ENCODE results near the gene GRK6. TPM values are rescaled to one million over a fixed set of nuclear protein-coding genes. Genes with fewer than 3 reads are reported as not detected.

Gene GRK6
- total RNA-seq, 1 donor from 2014 or later = 43.0 TPM

GRCh38 chr5:177487144-177487543 lies 60.7 kb downstream of the GRK6 start:
- TF ChIP-seq, protein P1, sequence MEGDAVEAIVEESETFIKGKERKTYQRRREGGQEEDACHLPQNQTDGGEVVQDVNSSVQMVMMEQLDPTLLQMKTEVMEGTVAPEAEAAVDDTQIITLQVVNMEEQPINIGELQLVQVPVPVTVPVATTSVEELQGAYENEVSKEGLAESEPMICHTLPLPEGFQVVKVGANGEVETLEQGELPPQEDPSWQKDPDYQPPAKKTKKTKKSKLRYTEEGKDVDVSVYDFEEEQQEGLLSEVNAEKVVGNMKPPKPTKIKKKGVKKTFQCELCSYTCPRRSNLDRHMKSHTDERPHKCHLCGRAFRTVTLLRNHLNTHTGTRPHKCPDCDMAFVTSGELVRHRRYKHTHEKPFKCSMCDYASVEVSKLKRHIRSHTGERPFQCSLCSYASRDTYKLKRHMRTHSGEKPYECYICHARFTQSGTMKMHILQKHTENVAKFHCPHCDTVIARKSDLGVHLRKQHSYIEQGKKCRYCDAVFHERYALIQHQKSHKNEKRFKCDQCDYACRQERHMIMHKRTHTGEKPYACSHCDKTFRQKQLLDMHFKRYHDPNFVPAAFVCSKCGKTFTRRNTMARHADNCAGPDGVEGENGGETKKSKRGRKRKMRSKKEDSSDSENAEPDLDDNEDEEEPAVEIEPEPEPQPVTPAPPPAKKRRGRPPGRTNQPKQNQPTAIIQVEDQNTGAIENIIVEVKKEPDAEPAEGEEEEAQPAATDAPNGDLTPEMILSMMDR (IDR thresholded peaks at IDR 0.05; ENCODE audit: unreplicated experiment) = no peak
- H3K4me1 Mint-ChIP-seq (ENCODE audit: low read depth) = no peaks in the 10 kb centered on the region
- no peak for DNase-seq (ENCODE audit: low spot score, unreplicated experiment)
- no peaks in the 10 kb centered on the region for H3K27me3 Mint-ChIP-seq
- H3K27ac Mint-ChIP-seq = no peak overlapping the region
- H3K4me3 Mint-ChIP-seq (ENCODE audit: low read depth) = no peak overlapping the region
- H3K36me3 Mint-ChIP-seq (ENCODE audit: insufficient read depth) = peaks cover 19% of the 10 kb centered on the region
- no peaks in the 10 kb centered on the region for H3K9me3 Mint-ChIP-seq (ENCODE audit: low read depth)

DNA sequence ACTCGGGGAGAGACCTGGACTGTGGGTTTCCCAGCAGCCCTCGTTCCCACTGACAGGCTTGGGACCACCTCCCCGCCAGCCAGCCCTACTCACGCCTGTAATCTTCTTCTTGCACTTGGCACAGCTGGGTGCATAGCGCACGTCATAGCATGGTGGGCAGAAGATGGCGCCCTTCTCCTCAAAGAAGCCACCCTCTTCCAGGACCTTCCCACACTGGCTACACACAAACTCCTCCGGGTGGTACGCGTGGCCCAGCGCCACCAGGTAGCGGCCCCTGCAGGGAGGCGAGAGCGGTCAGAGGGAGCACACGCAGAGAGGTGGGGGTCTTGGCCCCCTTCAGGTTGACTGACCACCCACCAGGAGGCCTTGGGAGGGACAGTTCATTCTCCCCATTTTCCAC lies 61.5 kb downstream of the GRK6 start:
- DNase-seq (ENCODE audit: low spot score, unreplicated experiment) = no peak
- H3K4me3 Mint-ChIP-seq (ENCODE audit: low read depth) = no peak overlapping the region
- peaks cover 24% of the 10 kb centered on the region for H3K36me3 Mint-ChIP-seq (ENCODE audit: insufficient read depth)
- H3K27me3 Mint-ChIP-seq = no peaks in the 10 kb centered on the region
- no peaks in the 10 kb centered on the region for H3K9me3 Mint-ChIP-seq (ENCODE audit: low read depth)
- TF ChIP-seq, protein P1 (IDR thresholded peaks at IDR 0.05; ENCODE audit: unreplicated experiment) = no peak
- H3K4me1 Mint-ChIP-seq (ENCODE audit: low read depth) = peaks cover 2% of the 10 kb centered on the region
- H3K27ac Mint-ChIP-seq = no peak overlapping the region

GRCh38 chr5:177489119-177489716 lies 62.7 kb downstream of the GRK6 start:
- Mint-ChIP-seq H3K4me1 (ENCODE audit: low read depth) (peaks cover 2% of the 10 kb centered on the region), H3K9me3 (ENCODE audit: low read depth) (no peaks in the 10 kb centered on the region), H3K27ac (no peak overlapping the region), H3K4me3 (ENCODE audit: low read depth) (no peak overlapping the region), H3K36me3 (ENCODE audit: insufficient read depth) (peaks cover 22% of the 10 kb centered on the region), H3K27me3 (no peaks in the 10 kb centered on the region)
- DNase-seq (ENCODE audit: low spot score, unreplicated experiment) = no peak
- TF ChIP-seq, protein P1 (IDR thresholded peaks at IDR 0.05; ENCODE audit: unreplicated experiment) = peak; percentile 11

- DNase-seq (ENCODE audit: low spot score, unreplicated experiment) = no peak
- Mint-ChIP-seq H3K4me1 (ENCODE audit: low read depth) (peaks cover 2% of the 10 kb centered on the region), H3K27ac (no peak overlapping the region), H3K27me3 (no peaks in the 10 kb centered on the region), H3K36me3 (ENCODE audit: insufficient read depth) (peaks cover 18% of the 10 kb centered on the region), H3K9me3 (ENCODE audit: low read depth) (no peaks in the 10 kb centered on the region), H3K4me3 (ENCODE audit: low read depth) (no peak overlapping the region)
- TF ChIP-seq, protein P1 (IDR thresholded peaks at IDR 0.05; ENCODE audit: unreplicated experiment) = no peak
These were observed 64.0 kb downstream of the GRK6 start for GRCh38 chr5:177490311-177490991.

DNA sequence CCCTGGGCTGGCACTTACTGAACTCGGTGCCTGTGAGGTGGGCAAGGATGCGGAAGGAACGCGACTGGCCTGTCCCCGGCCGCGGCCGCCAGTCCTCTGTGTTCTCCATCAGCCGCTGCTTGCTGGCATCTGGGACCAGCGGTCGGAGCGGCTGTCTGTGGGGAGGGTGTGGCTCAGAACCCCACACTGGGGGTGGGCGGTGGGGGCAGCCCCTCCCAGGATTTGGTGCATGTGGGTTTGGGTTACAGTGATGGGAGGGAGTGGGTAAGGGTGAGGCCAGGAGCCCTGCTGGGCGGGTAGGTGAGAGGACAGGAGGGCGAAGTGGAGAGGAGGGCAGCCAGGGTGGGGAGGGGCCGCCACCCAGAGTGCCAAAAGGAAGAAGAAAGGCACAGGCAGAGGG lies 64.5 kb downstream of the GRK6 start:
- H3K4me3 Mint-ChIP-seq (ENCODE audit: low read depth) = no peak overlapping the region
- H3K4me1 Mint-ChIP-seq (ENCODE audit: low read depth) = peaks cover 3% of the 10 kb centered on the region
- TF ChIP-seq, protein P1 (IDR thresholded peaks at IDR 0.05; ENCODE audit: unreplicated experiment) = no peak
- H3K36me3 Mint-ChIP-seq (ENCODE audit: insufficient read depth) = peaks cover 18% of the 10 kb centered on the region
- H3K9me3 Mint-ChIP-seq (ENCODE audit: low read depth) = no peaks in the 10 kb centered on the region
- H3K27me3 Mint-ChIP-seq = no peaks in the 10 kb centered on the region
- H3K27ac Mint-ChIP-seq = no peak overlapping the region
- no peak for DNase-seq (ENCODE audit: low spot score, unreplicated experiment)
